Daoy (cell line): ENCODE measurements around the gene C2CD2. TPM values are rescaled to one million over a fixed set of nuclear protein-coding genes. Genes with fewer than 3 reads are reported as not detected.
"Not testable (repeated sequence)": the region's sequence is repeated elsewhere in the genome, so short reads cannot be mapped to it uniquely, and the experiment has no call there.

Source experiments
- DNase-seq: peaks from one replicate; pipeline ENCODE4 v3.0.0-alpha.2; 2015; ENCODE audit warnings: low read depth
- total RNA-seq: library from RNA; depleted of rRNA; stranded (reverse); fragments of >200 nt; shearing (Covaris generic); gene quantifications from 2 replicates; pipeline ENCODE4 v1.2.3, GENCODE V29; 2014; rRNA removed

C2CD2 gene
- total RNA-seq = 25.3 and 35.4 TPM in 2 replicates

DNA sequence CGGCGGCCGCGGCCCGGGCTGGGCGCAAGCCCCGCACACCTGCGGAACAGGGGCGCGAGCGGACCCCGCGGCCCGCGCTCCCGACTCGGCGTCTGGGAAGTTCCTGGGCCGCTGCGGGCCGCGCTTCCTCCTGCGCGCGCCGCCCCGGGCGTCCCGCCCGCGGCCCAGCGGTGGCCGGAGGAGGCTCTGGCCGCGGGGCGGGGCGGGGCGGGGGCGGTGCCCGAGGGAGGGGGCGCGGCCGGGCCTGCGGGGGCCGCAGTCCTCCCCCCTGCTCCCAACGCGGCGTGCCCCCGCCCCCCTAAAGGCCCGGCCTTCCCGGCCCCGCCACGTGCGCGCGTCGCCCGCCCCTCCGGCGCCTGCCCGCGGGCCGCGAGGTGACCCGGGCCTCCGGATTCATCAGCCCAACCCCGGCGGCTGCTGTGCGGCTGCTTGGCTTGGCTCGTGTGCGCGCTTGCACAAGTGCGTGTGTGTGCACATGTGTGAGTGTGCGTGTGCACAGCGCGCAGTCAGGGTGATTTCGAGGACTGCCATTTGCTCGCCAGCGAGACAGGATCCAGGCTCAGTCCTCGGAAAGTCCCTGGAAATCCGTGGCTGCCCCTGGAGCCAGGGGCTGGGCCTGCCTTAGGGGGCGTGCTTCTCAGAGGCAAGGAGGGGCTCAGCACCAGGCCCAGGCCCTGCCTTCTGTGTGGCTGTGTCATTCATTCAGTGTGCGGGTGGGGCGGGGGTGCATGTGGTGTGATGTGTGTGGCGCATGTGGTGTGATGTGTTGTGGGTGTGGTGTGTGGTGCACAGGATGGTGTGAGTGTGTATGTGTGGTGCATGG is at the start of gene C2CD2:
C2CD2 (minus strand) TSS at position 188 of the 823 bp plus-strand sequence. CDS start 370 bp downstream, outside the sequence.
- peak; percentile 90 for DNase-seq

- DNase-seq = peak; percentile 60
These were observed 49.2 kb upstream of the C2CD2 start for GRCh38 chr21:42003051-42003461.

GRCh38 chr21:42002421-42002958 is 48.7 kb upstream of the C2CD2 start:
- DNase-seq = peak; percentile 93

GRCh38 chr21:42001781-42002180 is 48.0 kb upstream of the C2CD2 start:
- DNase-seq = no peak

GRCh38 chr21:42000908-42001307 is 47.1 kb upstream of the C2CD2 start:
- DNase-seq = no peak

DNA sequence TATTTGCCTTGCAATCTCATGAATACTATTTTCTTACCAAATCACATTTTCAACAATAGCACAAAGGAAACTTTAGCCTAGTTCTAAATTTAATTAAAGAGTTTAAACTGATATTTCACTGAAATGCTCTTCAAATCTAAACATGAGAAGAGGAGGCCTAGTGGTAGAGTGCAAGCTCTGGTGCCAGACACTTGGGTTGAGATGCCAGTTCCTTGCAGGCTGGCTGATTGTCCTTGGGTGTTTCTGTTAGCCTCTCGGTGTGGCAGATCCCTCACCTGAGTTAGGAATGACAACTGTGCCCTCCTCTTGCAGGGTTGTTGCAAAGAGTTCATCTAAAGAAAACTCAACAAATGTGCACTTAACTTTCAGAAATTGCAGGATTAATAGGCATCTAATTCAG is 43.8 kb upstream of the C2CD2 start:
- no peak for DNase-seq

- DNase-seq = no peak
These were observed 41.8 kb upstream of the C2CD2 start for GRCh38 chr21:41995577-41995976.

DNA sequence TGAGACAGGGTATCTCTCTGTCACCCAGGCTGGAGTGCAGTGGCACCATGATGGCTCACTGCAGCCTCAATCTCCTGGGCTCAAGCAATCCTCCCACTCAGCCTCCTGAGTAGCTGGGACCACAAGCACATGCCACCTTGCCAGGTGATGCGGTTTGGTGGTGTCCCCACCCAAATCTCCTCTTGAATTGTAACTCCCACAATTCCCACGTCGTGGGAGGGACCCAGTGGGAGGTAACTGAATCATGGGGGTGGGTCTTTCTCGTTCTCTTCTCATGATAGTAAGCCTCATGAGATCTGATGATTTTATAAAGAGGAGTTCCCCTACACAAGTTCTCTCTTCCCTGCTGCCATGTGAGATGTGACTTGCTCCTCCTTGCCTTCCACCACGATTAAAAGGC is 40.8 kb upstream of the C2CD2 start:
- not testable (repeated sequence) for DNase-seq

- DNase-seq = no peak
These were observed 39.9 kb upstream of the C2CD2 start for GRCh38 chr21:41993744-41994143.

GRCh38 chr21:41992576-41992975 is 38.8 kb upstream of the C2CD2 start:
- no peak for DNase-seq

GRCh38 chr21:41991659-41992058 is 37.8 kb upstream of the C2CD2 start:
- DNase-seq = no peak

DNA sequence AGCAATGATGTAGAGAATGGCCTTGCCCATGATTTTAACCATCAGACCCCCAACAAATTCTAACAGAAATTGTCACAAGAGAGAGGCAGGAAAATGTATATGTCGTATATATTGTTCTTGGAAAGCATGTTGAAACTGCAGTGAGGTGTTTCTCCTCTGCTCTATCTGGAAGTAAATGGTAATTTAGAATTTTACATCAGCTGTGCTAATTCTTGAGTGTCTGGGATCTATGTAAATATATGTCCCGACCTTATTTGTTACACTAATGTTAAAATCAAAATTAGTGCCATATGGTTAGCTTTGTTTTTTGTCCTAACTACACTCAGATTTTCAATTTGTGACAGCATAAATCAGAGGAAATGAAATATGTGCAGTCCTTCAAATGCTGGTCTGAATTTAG is 35.9 kb upstream of the C2CD2 start:
- no peak for DNase-seq

DNA sequence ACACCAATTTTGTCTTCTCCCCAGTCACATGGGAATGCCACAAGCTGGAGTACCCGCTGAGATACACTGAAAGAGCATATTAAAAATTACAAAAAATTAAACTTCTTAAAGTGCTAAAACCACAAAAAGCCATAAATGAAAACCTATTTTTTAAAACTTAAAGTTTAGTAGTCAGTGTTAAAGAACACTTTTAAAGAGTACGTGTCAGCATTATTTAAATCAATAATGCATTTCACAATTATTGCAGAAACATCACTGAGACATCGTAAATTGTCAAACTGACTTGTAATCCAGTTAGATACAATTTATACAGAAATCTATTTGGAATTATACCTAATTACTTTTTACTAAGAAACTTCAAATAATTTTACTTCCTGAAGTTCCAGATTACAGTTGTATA is 33.5 kb upstream of the C2CD2 start:
- no peak for DNase-seq

DNA sequence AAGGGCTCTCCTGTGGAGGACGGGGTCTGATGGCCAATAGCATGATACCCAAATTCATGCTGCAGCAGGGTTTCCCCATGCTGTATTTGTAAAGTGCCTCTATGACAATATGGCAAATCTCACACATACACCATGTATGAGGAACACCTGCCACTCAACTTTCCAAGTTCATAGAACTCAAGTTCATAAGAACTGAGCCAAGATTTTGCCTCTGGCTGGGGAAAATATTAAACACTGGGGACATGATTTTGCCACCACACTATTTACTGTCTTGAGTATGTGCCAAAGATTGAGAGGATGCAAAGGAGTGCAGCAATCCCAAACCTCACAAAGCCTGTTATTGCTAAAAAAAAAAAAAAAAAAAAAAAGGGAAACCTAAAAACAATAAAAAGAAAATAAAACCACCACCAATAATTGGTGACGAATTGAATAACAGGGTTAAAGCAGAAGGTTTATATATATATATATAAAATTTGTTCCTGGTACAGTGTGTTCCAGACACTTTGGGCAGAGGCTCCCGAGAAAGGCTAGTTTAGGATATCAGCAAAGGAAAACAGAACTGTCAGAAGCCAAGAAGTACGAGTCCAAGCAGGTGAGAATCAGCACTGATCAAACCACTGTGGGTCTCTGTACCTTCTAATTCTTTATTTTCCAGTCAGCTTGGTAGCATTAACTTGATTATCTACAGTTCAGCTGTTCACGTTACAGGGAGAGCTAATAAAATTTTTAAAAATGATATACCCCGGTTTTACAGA is 32.0 kb upstream of the C2CD2 start:
- DNase-seq = no peak

DNA sequence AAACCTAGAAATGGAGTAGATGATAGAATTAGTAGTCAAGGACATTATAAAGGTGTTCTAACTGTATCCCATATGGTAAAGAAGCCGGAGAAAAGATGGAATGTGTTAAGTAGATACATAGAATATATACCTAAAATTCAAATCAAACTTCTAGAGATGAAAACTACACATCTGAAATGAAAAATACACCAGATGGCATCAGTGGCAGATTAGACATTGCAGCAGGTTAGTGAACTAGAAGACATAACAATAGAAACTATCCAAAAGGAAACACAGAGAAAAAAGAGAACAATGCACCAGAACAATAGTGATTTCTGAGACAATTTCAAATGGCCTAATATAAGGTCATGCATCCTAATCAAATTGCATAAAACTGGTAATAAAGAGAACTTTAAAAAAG is 29.4 kb upstream of the C2CD2 start:
- DNase-seq = no peak

- no peak for DNase-seq
These were observed 26.7 kb upstream of the C2CD2 start for GRCh38 chr21:41980561-41980960.

DNA sequence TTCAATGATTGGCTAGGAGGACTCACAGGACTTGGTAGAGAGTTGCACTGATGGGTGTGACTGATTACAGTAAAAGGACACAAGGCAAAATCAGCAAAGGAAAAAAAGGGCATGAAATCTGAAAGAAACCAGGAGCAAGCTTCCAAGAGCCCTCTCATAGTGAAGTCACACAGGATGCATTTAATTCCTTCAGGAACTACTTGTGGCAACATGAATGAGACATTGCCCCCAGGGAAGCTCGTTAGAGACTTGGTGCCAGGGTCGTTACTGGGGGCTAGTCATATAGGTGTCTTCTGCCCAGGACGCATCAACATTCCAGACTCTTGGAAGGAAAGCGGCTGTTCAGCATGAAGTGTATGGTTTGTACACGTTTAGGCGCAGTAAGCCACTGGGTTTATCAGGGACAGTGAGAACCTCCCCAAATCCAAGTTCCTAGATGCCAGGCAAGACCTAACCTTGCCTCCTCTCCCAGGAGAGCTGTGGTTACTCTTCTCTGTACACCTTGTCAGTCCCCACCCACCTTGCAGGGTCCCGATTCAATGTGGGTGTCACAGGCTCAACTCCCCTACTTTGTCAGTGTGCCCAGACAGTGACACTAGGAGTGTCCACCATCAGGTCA is 26.0 kb upstream of the C2CD2 start:
- no peak for DNase-seq

DNA sequence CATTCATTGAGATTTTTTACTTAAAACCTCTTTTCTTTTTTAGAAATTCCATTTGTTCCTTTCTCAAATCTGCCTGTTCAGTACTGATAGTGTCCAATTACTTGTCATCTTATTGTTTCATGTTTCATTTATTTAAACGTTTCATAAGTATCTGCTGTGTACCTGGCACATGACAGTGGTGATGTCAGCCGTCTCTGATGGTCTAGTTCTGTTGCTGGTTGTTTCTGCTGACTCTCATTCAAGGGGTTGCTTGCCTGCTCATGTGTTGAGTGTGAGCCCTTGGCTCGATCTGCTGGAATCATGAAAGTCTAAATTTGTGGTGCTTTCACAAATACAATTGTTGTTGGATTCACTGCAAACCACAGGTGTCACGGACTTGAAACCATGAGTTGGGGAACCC is 25.5 kb upstream of the C2CD2 start:
- no peak for DNase-seq

DNA sequence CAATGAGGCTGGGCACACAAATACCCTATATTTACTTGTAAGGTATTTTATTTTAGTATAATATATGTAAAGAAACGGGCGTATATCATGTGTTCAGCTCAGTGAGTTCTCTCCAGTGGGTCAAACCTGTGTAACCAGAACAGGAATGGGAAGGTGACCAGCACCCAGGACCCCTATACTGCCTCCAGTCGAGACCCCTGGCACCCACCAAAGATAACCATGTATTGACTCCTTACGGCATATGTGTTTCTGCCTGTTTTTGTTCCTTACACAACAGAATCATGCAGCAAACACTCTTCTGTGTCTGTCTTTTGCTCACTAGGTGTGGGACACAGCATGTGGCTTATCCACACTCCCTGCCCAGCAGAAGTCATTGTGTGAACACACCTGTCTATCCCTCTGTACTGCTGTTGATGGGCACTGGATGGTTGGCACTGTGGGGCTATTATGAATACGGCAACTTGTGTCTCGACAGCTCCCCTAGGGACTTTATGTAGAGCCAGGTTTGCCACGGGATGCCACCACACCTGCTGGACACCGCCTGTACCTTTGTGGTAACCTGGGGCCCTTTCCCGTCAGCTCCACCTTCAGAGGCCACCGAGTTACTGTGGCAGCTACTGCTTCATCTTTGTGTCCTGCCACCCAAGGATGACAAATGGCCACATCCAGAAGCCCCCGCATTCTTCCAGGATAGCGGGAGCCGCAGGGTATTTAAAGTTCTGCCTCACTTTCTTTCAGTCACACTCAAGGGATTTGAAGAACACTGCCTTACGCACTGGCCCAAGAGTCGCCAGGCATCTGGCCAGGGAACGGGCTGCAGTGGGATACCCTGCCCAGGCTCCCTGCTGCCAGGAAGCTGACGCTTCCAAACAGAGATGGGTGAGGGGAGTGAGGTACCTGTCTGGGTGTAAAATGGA is 23.5 kb upstream of the C2CD2 start:
- no peak for DNase-seq

DNA sequence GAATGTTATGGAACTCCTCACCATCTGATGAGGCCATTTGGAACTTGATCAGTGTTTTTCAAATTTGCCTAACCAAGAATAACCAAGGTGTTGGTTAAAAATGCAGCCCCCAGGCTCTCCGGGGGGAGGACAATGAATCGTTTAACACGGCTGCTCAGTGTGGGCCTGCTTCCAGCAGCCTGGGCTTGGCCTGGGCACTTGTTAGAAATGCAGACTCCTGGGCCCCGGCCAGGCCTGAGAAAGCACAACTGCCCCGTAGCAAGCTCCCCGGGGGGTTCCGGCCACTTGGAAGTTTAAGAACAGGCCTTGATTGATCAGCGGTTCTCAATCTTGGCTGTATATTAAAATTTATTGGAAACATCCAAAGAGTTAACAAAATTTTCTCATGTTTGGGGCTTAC is 22.8 kb upstream of the C2CD2 start:
- no peak for DNase-seq
